ENCODE results near the gene AADAC. TPM values are rescaled to one million over a fixed set of nuclear protein-coding genes. Genes with fewer than 3 reads are reported as not detected.

The AADAC gene
- total RNA-seq, 1 donor from 2014 or later, result not detected

Other genes with a start within 250 kb of the AADAC start
- gene AADACL2, start 80.2 kb upstream of the AADAC start, total RNA-seq, result not detected
- gene SUCNR1, start 59.5 kb downstream of the AADAC start, total RNA-seq, result 2.5 TPM